ENCODE measurements around the gene UACA. TPM values are rescaled to one million over a fixed set of nuclear protein-coding genes. Genes with fewer than 3 reads are reported as not detected.

Gene UACA
- polyA plus RNA-seq, 1 donor (not counting 4 experiments of a cell fraction or from before 2014, with no cell fraction given), result 26.6 TPM

GRCh38 chr15:70703096-70703878, 60.1 kb downstream of the UACA start:
- H3K4me2 ChIP-seq (ENCODE audit: control insufficient read depth, extremely low read depth, insufficient read depth, low read depth, low read length), result peak overlapping the region; percentile 31
- H4K20me1 ChIP-seq (ENCODE audit: control insufficient read depth, extremely low read depth, insufficient read depth, low read length), result no peaks in the 10 kb centered on the region
- no peak overlapping the region for H3K27ac ChIP-seq (ENCODE audit: control insufficient read depth, insufficient read depth, low read length)
- no peaks in the 10 kb centered on the region for H3K36me3 ChIP-seq (ENCODE audit: control insufficient read depth in 2 of 2, extremely low read depth in 1 of 2, insufficient read depth in 2 of 2, low read length in 2 of 2)
- FAIRE-seq (peak; percentile 34), DNase-seq (ENCODE audit: low read depth, low spot score) (no peak)
- no peaks in the 10 kb centered on the region for H3K9me1 ChIP-seq (ENCODE audit: control insufficient read depth, extremely low read depth, insufficient read depth, low read length)
- dilution Hi-C loops (cut with MboI; ENCODE audit: extremely low pct_ligation_motif_present, low sequenced_read_pairs), result no loop called here
- H3K27me3 ChIP-seq (ENCODE audit: control insufficient read depth, extremely low read depth, insufficient read depth, low read length), result no peaks in the 10 kb centered on the region
- TF ChIP-seq EZH2 (IDR thresholded peaks at IDR 0.05; ENCODE audit: low read length) (no peak), CTCF (optimal IDR thresholded peaks at IDR 0.05 in 1 of 3, IDR thresholded peaks at IDR 0.05 in 1 of 3, conservative IDR thresholded peaks at IDR 0.05 in 1 of 3; ENCODE audit: extremely low read depth in 1 of 3, insufficient read depth in 2 of 3, low read length in 3 of 3) (no peak)
- no peak overlapping the region for H3K9ac ChIP-seq (ENCODE audit: control insufficient read depth, extremely low read depth, insufficient read depth, low read length)
- peaks cover 9% of the 10 kb centered on the region for H3K79me2 ChIP-seq (ENCODE audit: control insufficient read depth, insufficient read depth, low read length)
- no peak overlapping the region for H3K4me3 ChIP-seq (ENCODE audit: control insufficient read depth in 2 of 3, extremely low read depth in 1 of 3, insufficient read depth in 2 of 3, low read depth in 1 of 3, low read length in 3 of 3)
- H2AFZ ChIP-seq (ENCODE audit: control insufficient read depth, low read length), result no peak overlapping the region
- peaks cover 30% of the 10 kb centered on the region for H3K4me1 ChIP-seq (ENCODE audit: control insufficient read depth, extremely low read depth, insufficient read depth, low read length)
- no peaks in the 10 kb centered on the region for H3K9me3 ChIP-seq (ENCODE audit: control insufficient read depth, low read depth, low read length)

- H3K36me3 ChIP-seq (ENCODE audit: control insufficient read depth in 2 of 2, extremely low read depth in 1 of 2, insufficient read depth in 2 of 2, low read length in 2 of 2), result no peaks in the 10 kb centered on the region
- H3K4me2 ChIP-seq (ENCODE audit: control insufficient read depth, extremely low read depth, insufficient read depth, low read depth, low read length), result no peak overlapping the region
- TF ChIP-seq EZH2 (IDR thresholded peaks at IDR 0.05; ENCODE audit: low read length), result no peak
- TF ChIP-seq CTCF (optimal IDR thresholded peaks at IDR 0.05 in 1 of 3, IDR thresholded peaks at IDR 0.05 in 1 of 3, conservative IDR thresholded peaks at IDR 0.05 in 1 of 3; ENCODE audit: extremely low read depth in 1 of 3, insufficient read depth in 2 of 3, low read length in 3 of 3), result no peak
- H3K4me1 ChIP-seq (ENCODE audit: control insufficient read depth, extremely low read depth, insufficient read depth, low read length), result peaks cover 30% of the 10 kb centered on the region
- FAIRE-seq (no peak), DNase-seq (ENCODE audit: low read depth, low spot score) (no peak)
- H3K4me3 ChIP-seq (ENCODE audit: control insufficient read depth in 2 of 3, extremely low read depth in 1 of 3, insufficient read depth in 2 of 3, low read depth in 1 of 3, low read length in 3 of 3), result no peak overlapping the region
- no peak overlapping the region for H3K27ac ChIP-seq (ENCODE audit: control insufficient read depth, insufficient read depth, low read length)
- H3K9me1 ChIP-seq (ENCODE audit: control insufficient read depth, extremely low read depth, insufficient read depth, low read length), result no peaks in the 10 kb centered on the region
- no peaks in the 10 kb centered on the region for H4K20me1 ChIP-seq (ENCODE audit: control insufficient read depth, extremely low read depth, insufficient read depth, low read length)
- no peak overlapping the region for H2AFZ ChIP-seq (ENCODE audit: control insufficient read depth, low read length)
- peaks cover 9% of the 10 kb centered on the region for H3K79me2 ChIP-seq (ENCODE audit: control insufficient read depth, insufficient read depth, low read length)
- dilution Hi-C loops (cut with MboI; ENCODE audit: extremely low pct_ligation_motif_present, low sequenced_read_pairs), result no loop called here
- no peak overlapping the region for H3K9ac ChIP-seq (ENCODE audit: control insufficient read depth, extremely low read depth, insufficient read depth, low read length)
- H3K27me3 ChIP-seq (ENCODE audit: control insufficient read depth, extremely low read depth, insufficient read depth, low read length), result no peaks in the 10 kb centered on the region
- no peaks in the 10 kb centered on the region for H3K9me3 ChIP-seq (ENCODE audit: control insufficient read depth, low read depth, low read length)
These were observed 60.8 kb downstream of the UACA start for GRCh38 chr15:70702584-70702983.
